K562 (cell line): ENCODE data around the gene TSPAN32. TPM values are rescaled to one million over a fixed set of nuclear protein-coding genes. Genes with fewer than 3 reads are reported as not detected.

Experiments used
- ATAC-seq: fragments of 200-7000 bp; cut with Tn5 transposase; 3 replicates; pipeline ENCODE4 v1.9.1; 2020; ENCODE audit warnings: moderate library complexity
- BruUV-seq: library from RNA; stranded (reverse); fragments of 400-500 nt; replicated peaks from 2 replicates; lab custom pipeline; 2021; lab: Mats Ljungman, UMichigan
- CTCF ChIA-PET: fragments of 300-600 bp; formaldehyde crosslinking; extraction: SDS; loops from one replicate; lab custom pipeline; 2021; ENCODE audit warnings: low intra/inter-chr PET ratio; lab: Yijun Ruan, JAX
- POLR2A ChIA-PET: fragments of 300-600, 350-650 bp; sonication (Branson Sonifier 250); formaldehyde crosslinking; extraction: SDS; loops from one replicate; lab custom pipeline; 2021; ENCODE audit warnings: antibody characterized with exemption, inconsistent platforms; lab: Yijun Ruan, JAX
- DNase-seq, 4 experiments: peaks; one replicate each; pipeline versions ENCODE4 v3.0.0 to v3.0.0-alpha.2; 2011 to 2018; ENCODE audit warnings: low spot score in 3 of 4, mixed read lengths in 3 of 4; ENCODE audit errors: extremely low read depth in 1 of 4
- FAIRE-seq: peaks from 2 replicates; lab custom pipeline; 2011; peaks lifted over from hg19 to GRCh38; lab: Jason Lieb, UNC
- H2AFZ ChIP-seq: 2 replicates; pipeline ENCODE4 v1.6.0; 2011; ENCODE audit warnings: low read depth, low read length, control low read depth, inconsistent platforms
- H3K27ac ChIP-seq: fragments of 200-600 bp; 3 replicates; pipeline ENCODE4 v1.8.0; 2011; ENCODE audit warnings: low read depth, mild to moderate bottlenecking, control low read depth, inconsistent platforms, low read length, moderate library complexity, mixed read lengths; ENCODE audit errors: extremely low read depth
- H3K27me3 ChIP-seq, 2 experiments: fragments of 300-600 bp in 1 of 2; 2 replicates in 1 of 2; 3 replicates in 1 of 2; pipeline versions ENCODE4 v1.6.0 to v1.8.0; 2011; ENCODE audit warnings: inconsistent platforms in 2 of 2, low read length in 2 of 2, mild to moderate bottlenecking in 1 of 2, mixed read lengths in 1 of 2, moderate library complexity in 1 of 2; ENCODE audit not compliant: control insufficient read depth in 2 of 2, insufficient read depth in 2 of 2
- H3K36me3 ChIP-seq: fragments of 300-600 bp; 3 replicates; pipeline ENCODE4 v1.8.0; 2011; ENCODE audit warnings: mild to moderate bottlenecking, low read length, inconsistent platforms; ENCODE audit not compliant: control insufficient read depth, insufficient read depth
- H3K4me1 ChIP-seq, 2 experiments: fragments of 200-600 bp in 1 of 2; replicated peaks in 1 of 2; 2 replicates in 1 of 2; 3 replicates in 1 of 2; pipeline versions ENCODE4 v1.5.1 to v1.8.0; 2011; ENCODE audit warnings: inconsistent platforms in 2 of 2, low read length in 2 of 2, mild to moderate bottlenecking in 1 of 2, mixed read lengths in 1 of 2, moderate library complexity in 1 of 2; ENCODE audit not compliant: control insufficient read depth in 2 of 2, insufficient read depth in 2 of 2
- H3K4me2 ChIP-seq: 2 replicates; pipeline ENCODE4 v1.6.1; 2011; ENCODE audit warnings: low read length, control low read depth, inconsistent platforms, mixed read lengths; ENCODE audit not compliant: insufficient read depth
- H3K4me3 ChIP-seq: fragments of 200-600 bp; sonication (generic), shearing (Covaris generic); 2 replicates; pipeline ENCODE4 v1.5.1; 2016; ENCODE audit warnings: control low read depth, inconsistent platforms
- H3K79me2 ChIP-seq: fragments of 200-600 bp; 3 replicates; pipeline ENCODE4 v1.8.0; 2011; ENCODE audit warnings: low read length, inconsistent platforms; ENCODE audit not compliant: control insufficient read depth, insufficient read depth
- H3K9ac ChIP-seq, 2 experiments: 2 replicates each; pipeline versions ENCODE4 v1.6.0 to v1.6.1; 2011; ENCODE audit warnings: low read depth in 2 of 2, low read length in 2 of 2, control low read depth in 1 of 2, inconsistent platforms in 1 of 2, mild to moderate bottlenecking in 1 of 2, mixed read lengths in 1 of 2; ENCODE audit not compliant: insufficient read depth in 1 of 2
- H3K9me1 ChIP-seq: one replicate; pipeline ENCODE4 v1.6.0; 2011; ENCODE audit warnings: inconsistent platforms, mild to moderate bottlenecking, low read length, moderate library complexity; ENCODE audit not compliant: control insufficient read depth, insufficient read depth
- H3K9me3 ChIP-seq: replicated peaks from 2 replicates; pipeline ENCODE4 v1.5.1; 2011; ENCODE audit warnings: low read depth, low read length, inconsistent platforms; ENCODE audit not compliant: control insufficient read depth, insufficient read depth
- H4K20me1 ChIP-seq: replicated peaks from 2 replicates; pipeline ENCODE4 v1.6.1; 2011; ENCODE audit warnings: low read length, inconsistent platforms, mixed read lengths; ENCODE audit not compliant: control insufficient read depth, insufficient read depth
- CEBPB ChIP-seq: fragments of 450-650 bp; IDR thresholded peaks from 2 replicates; pipeline ENCODE4 v1.6.1; 2016; ENCODE audit warnings: missing genetic modification characterization, missing compliant biosample characterization
- DMBX1 ChIP-seq: fragments of 250-450 bp; sonication (Bioruptor Pico); IDR thresholded peaks from 2 replicates; pipeline ENCODE4 v1.8.0; 2022; ENCODE audit warnings: inconsistent platforms, mild to moderate bottlenecking, moderate library complexity, borderline replicate concordance
- ELF4 ChIP-seq: fragments of 450-650 bp; formaldehyde crosslinking; IDR thresholded peaks from 2 replicates; pipeline ENCODE4 v1.4.0; 2022; ENCODE audit warnings: missing genetic modification characterization
- GATAD2A ChIP-seq: fragments of 450-650 bp; IDR thresholded peaks from 2 replicates; pipeline ENCODE4 v1.6.1; 2017
- GATAD2B ChIP-seq: fragments of 450-650 bp; IDR thresholded peaks from 2 replicates; pipeline ENCODE4 v1.6.1; 2017; ENCODE audit warnings: mild to moderate bottlenecking, borderline replicate concordance
- GTF2A2 ChIP-seq: IDR thresholded peaks from 2 replicates; pipeline ENCODE4 v1.6.1; 2016; ENCODE audit warnings: mild to moderate bottlenecking, missing genetic modification characterization, missing compliant biosample characterization
- MEIS2 ChIP-seq: fragments of 450-650 bp; IDR thresholded peaks from 2 replicates; pipeline ENCODE4 v1.6.1; 2014; ENCODE audit warnings: mild to moderate bottlenecking; ENCODE audit not compliant: partially characterized antibody
- NEUROD1 ChIP-seq: fragments of 150-350 bp; IDR thresholded peaks from 2 replicates; pipeline ENCODE4 v1.6.1; 2014; ENCODE audit warnings: borderline replicate concordance, low read length, low read depth; ENCODE audit not compliant: partially characterized antibody
- PHF8 ChIP-seq: fragments of 200-600 bp; sonication (generic); IDR thresholded peaks from 2 replicates; pipeline ENCODE4 v1.6.1; 2012; ENCODE audit warnings: mixed run types, mild to moderate bottlenecking, inconsistent platforms, low read length, moderate library complexity, borderline replicate concordance
- SMARCA5 ChIP-seq: fragments of 450-650 bp; IDR thresholded peaks from 2 replicates; pipeline ENCODE4 v1.6.1; 2016
- SRF ChIP-seq, 2 experiments: fragments of 250-450, 450-650 bp in 1 of 2; sonication (Bioruptor Pico) in 1 of 2; sonication (generic) in 1 of 2; formaldehyde crosslinking; IDR thresholded peaks; 2 replicates each; pipeline versions ENCODE4 v1.5.0 to v1.5.1; 2020 to 2022; ENCODE audit warnings: mild to moderate bottlenecking in 1 of 2, missing genetic modification reagents in 1 of 2
- TCF7L2 ChIP-seq: fragments of 150-350 bp; IDR thresholded peaks from 2 replicates; pipeline ENCODE4 v1.6.1; 2016; ENCODE audit warnings: low read depth, mild to moderate bottlenecking, low read length, moderate library complexity
- ZBTB12 ChIP-seq: fragments of 250-450 bp; sonication (Bioruptor Pico); IDR thresholded peaks from 2 replicates; pipeline ENCODE4 v1.4.0; 2020
- ZBTB34 ChIP-seq: fragments of 250-450 bp; sonication (Bioruptor Pico); IDR thresholded peaks from 2 replicates; pipeline ENCODE4 v1.8.0; 2021; ENCODE audit warnings: mild to moderate bottlenecking, moderate library complexity
- ZKSCAN8 ChIP-seq: fragments of 200-800 bp; sonication (Bioruptor generic); IDR thresholded peaks from 2 replicates; pipeline ENCODE4 v1.6.1; 2016; ENCODE audit warnings: missing genetic modification characterization, missing compliant biosample characterization
- ZNF12 ChIP-seq: sonication (generic); formaldehyde crosslinking; IDR thresholded peaks from 2 replicates; pipeline ENCODE4 v1.4.0; 2020; ENCODE audit warnings: mild to moderate bottlenecking, missing genetic modification reagents
- ZNF512 ChIP-seq: IDR thresholded peaks from 2 replicates; pipeline ENCODE4 v1.6.1; 2016; ENCODE audit warnings: missing genetic modification characterization, missing compliant biosample characterization
- ZNF76 ChIP-seq: fragments of 250-450 bp; sonication (Bioruptor Pico); IDR thresholded peaks from 2 replicates; pipeline ENCODE4 v1.4.0; 2020; ENCODE audit warnings: mild to moderate bottlenecking, moderate library complexity, borderline replicate concordance
- ZZZ3 ChIP-seq: fragments of 450-650 bp; IDR thresholded peaks from 2 replicates; pipeline ENCODE4 v1.6.1; 2016; ENCODE audit warnings: antibody characterized with exemption, mild to moderate bottlenecking, moderate library complexity
- WGBS: fragments of 100-300 bp; shearing (Covaris generic); methylation state at CpG from one replicate; pipeline ENCODE4 v1.1.6; 2016; ENCODE audit warnings: low coverage, mixed read lengths; ENCODE audit not compliant: insufficient coverage; ENCODE audit errors: missing lambda C conversion rate; 5-methylcytosine and 5-hydroxymethylcytosine counted together
- in situ Hi-C: fragments of 300-500 bp; cut with MboI; formaldehyde crosslinking; loops from 4 replicates; pipeline ENCODE4 v1.15.0; 2018; ENCODE audit warnings: inconsistent platforms, mixed read lengths
- intact Hi-C: fragments of 100-400 bp; cut with micrococcal nuclease; formaldehyde crosslinking; loops from 2 replicates; pipeline ENCODE4 v1.14.2; 2022
- polyA plus RNA-seq, 8 experiments: library from polyadenylated mRNA; depleted of rRNA in 4 of 8; stranded (reverse) in 5 of 8; unstranded in 3 of 8; fragments of >200 nt; fragmentation: Nextera tagmentation in 2 of 8; fragmentation: Illumina TruSeq in 1 of 8; extraction: Ambion mirVana in 2 of 8; extraction: Trizol in 1 of 8; gene quantifications; 2 replicates each; pipeline versions ENCODE4 v1.2.1 to v1.2.3, GENCODE V29; 2011 to 2014; ENCODE audit warnings: inconsistent platforms in 1 of 8, missing spikeins in 1 of 8
- total RNA-seq, 7 experiments: library from RNA; depleted of rRNA in 6 of 7; stranded (reverse); fragments of >200 nt in 6 of 7; fragmentation: Illumina TruSeq in 2 of 7; extraction: Trizol in 2 of 7; gene quantifications; 2 replicates each; pipeline versions ENCODE4 v1.2.1 to v1.2.3, GENCODE V29; 2011 to 2021; ENCODE audit warnings: low replicate concordance in 1 of 7

The TSPAN32 gene
- total and polyA plus RNA-seq, 9 of the 15 experiments (the other 6 are each of a cell fraction or from before 2014, with no cell fraction given), result 0.21 to 7.3 (median 2.6) TPM

GRCh38 chr11:2276280-2277007 lies 25.4 kb upstream of the TSPAN32 start:
- DNase-seq (no peak), FAIRE-seq (no peak), ATAC-seq (no peak)
- intact Hi-C loops, result no loop called here
- ChIA-PET CTCF (no interaction called here), POLR2A (interaction anchor here (0.6 to 1.2 kb wide), 3 partner anchors 64 to 599 kb away, joined by 3 read pairs; no protein-coding TSS in a partner anchor)
- Histone ChIP-seq H3K4me2 (no peak overlapping the region), H3K9ac (no peak overlapping the region), H3K79me2 (no peaks in the 10 kb centered on the region), H3K27me3 (peaks cover 0 to 42% of the 10 kb centered on the region in 2 experiments; a peak in 2 of 5 replicates), H3K9me3 (peaks cover 3% of the 10 kb centered on the region; the same call in 1 of the 2 replicates), H3K4me1 (peaks cover 2 to 15% of the 10 kb centered on the region in 2 experiments; a peak in 3 of 5 replicates), H3K4me3 (no peak overlapping the region), H3K27ac (no peak overlapping the region), H2AFZ (peak overlapping the region; percentile 87), H3K36me3 (no peaks in the 10 kb centered on the region), H3K9me1 (no peaks in the 10 kb centered on the region), H4K20me1 (no peaks in the 10 kb centered on the region; the same call in 1 of the 2 replicates)
- no peak for TF ChIP-seq ZNF512 (tag)
- TF ChIP-seq ZZZ3, result no peak
- TF ChIP-seq ZBTB12 (CRISPR knock-in tag), result no peak
- no peak for TF ChIP-seq ZBTB34 (CRISPR knock-in tag)
- TF ChIP-seq GTF2A2 (tag), result no peak
- TF ChIP-seq CEBPB (tag), result no peak
- TF ChIP-seq TCF7L2, result no peak
- TF ChIP-seq SRF (CRISPR knock-in tag; IDR thresholded peaks at IDR 0.05), result no peak
- no peak for TF ChIP-seq GATAD2A
- no peak for TF ChIP-seq ZNF12 (CRISPR knock-in tag)
- TF ChIP-seq DMBX1 (CRISPR knock-in tag), result no peak
- no peak for TF ChIP-seq NEUROD1
- TF ChIP-seq SMARCA5, result no peak
- no peak for TF ChIP-seq GATAD2B
- TF ChIP-seq ZKSCAN8 (CRISPR knock-in tag), result no peak
- TF ChIP-seq PHF8, result no peak
- no peak for TF ChIP-seq ELF4
- no peak for TF ChIP-seq MEIS2
- TF ChIP-seq ZNF76 (CRISPR knock-in tag), result no peak
- in situ Hi-C loops, result no loop called here
- no TSS peak for BruUV-seq
- WGBS, result 53% methylated on average over 14 of the region's 14 CpGs
